Measurements from ENCODE around the gene TTLL12. TPM values are rescaled to one million over a fixed set of nuclear protein-coding genes. Genes with fewer than 3 reads are reported as not detected.
"Not testable (repeated sequence)": the region's sequence is repeated elsewhere in the genome, so short reads cannot be mapped to it uniquely, and the experiment has no call there.

TTLL12 gene
- total RNA-seq, 1 donor from 2014 or later = 37.3 TPM

- no peak for DNase-seq (ENCODE audit: low read depth, low spot score)
Measured at GRCh38 chr22:43156413-43156812, 30.5 kb downstream of the TTLL12 start.

- DNase-seq (ENCODE audit: low read depth, low spot score) = no peak
Measured at GRCh38 chr22:43155789-43156188, 31.1 kb downstream of the TTLL12 start.

- DNase-seq (ENCODE audit: low read depth, low spot score) = no peak
Measured at GRCh38 chr22:43154887-43155536, 31.9 kb downstream of the TTLL12 start.

- no peak for DNase-seq (ENCODE audit: low read depth, low spot score)
Measured at GRCh38 chr22:43153899-43154298, 33.0 kb downstream of the TTLL12 start.

- no peak for DNase-seq (ENCODE audit: low read depth, low spot score)
Measured at GRCh38 chr22:43152357-43153071, 34.4 kb downstream of the TTLL12 start.

- no peak for DNase-seq (ENCODE audit: low read depth, low spot score)
Measured at GRCh38 chr22:43152003-43152356, 35.0 kb downstream of the TTLL12 start.

GRCh38 chr22:43151251-43152002 is 35.5 kb downstream of the TTLL12 start, which contains the start of gene TSPO:
TSS of gene TSPO (plus strand) at chr22:43151559. CDS start at chr22:43159239, 7,680 bp downstream.
- no peak for DNase-seq (ENCODE audit: low read depth, low spot score)

- DNase-seq (ENCODE audit: low read depth, low spot score) = no peak
Measured at GRCh38 chr22:43150731-43151206, 36.2 kb downstream of the TTLL12 start.

- no peak for DNase-seq (ENCODE audit: low read depth, low spot score)
Measured at GRCh38 chr22:43148581-43148980, 38.4 kb downstream of the TTLL12 start.

- no peak for DNase-seq (ENCODE audit: low read depth, low spot score)
Measured at GRCh38 chr22:43147821-43148220, 39.1 kb downstream of the TTLL12 start.

- DNase-seq (ENCODE audit: low read depth, low spot score) = not testable (repeated sequence)
Measured at GRCh38 chr22:43146332-43146731, 40.6 kb downstream of the TTLL12 start.

- not testable (repeated sequence) for DNase-seq (ENCODE audit: low read depth, low spot score)
Measured at GRCh38 chr22:43145371-43145770, 41.6 kb downstream of the TTLL12 start.

GRCh38 chr22:43144949-43145348 is 42.0 kb downstream of the TTLL12 start:
- no peak for DNase-seq (ENCODE audit: low read depth, low spot score)

- no peak for DNase-seq (ENCODE audit: low read depth, low spot score)
Measured at GRCh38 chr22:43142880-43143562, 43.9 kb downstream of the TTLL12 start, which contains the start of gene MCAT. TSS of gene MCAT (minus strand) at chr22:43143398. CDS start at chr22:43143348, 50 bp downstream.

- no peak for DNase-seq (ENCODE audit: low read depth, low spot score)
Measured at GRCh38 chr22:43136801-43137200, 50.1 kb downstream of the TTLL12 start.

- DNase-seq (ENCODE audit: low read depth, low spot score) = no peak
Measured at GRCh38 chr22:43136255-43136654, 50.7 kb downstream of the TTLL12 start.

GRCh38 chr22:43135565-43135964 is 51.4 kb downstream of the TTLL12 start:
- no peak for DNase-seq (ENCODE audit: low read depth, low spot score)

- no peak for DNase-seq (ENCODE audit: low read depth, low spot score)
Measured at GRCh38 chr22:43134553-43134952, 52.4 kb downstream of the TTLL12 start.

- DNase-seq (ENCODE audit: low read depth, low spot score) = no peak
Measured at GRCh38 chr22:43133401-43133800, 53.5 kb downstream of the TTLL12 start.

- DNase-seq (ENCODE audit: low read depth, low spot score) = no peak
Measured at GRCh38 chr22:43131773-43132501, 55.0 kb downstream of the TTLL12 start.
